Activated CD8-positive, alpha-beta T cell treated with anti-CD3 and anti-CD28 coated beads for 36 hours (primary cell): ENCODE data around the gene SRXN1. TPM values are rescaled to one million over a fixed set of nuclear protein-coding genes. Genes with fewer than 3 reads are reported as not detected.

ENCODE experiments used
- ATAC-seq: fragments of 200-7000 bp; cut with Tn5 transposase; one replicate; pipeline ENCODE4 v1.10.0; 2021; ENCODE audit warnings: mild to moderate bottlenecking, moderate library complexity
- CTCF ChIA-PET: fragments of 350-600 bp; sonication (Branson Sonifier 250); formaldehyde crosslinking; loops from one replicate; lab custom pipeline; 2021; ENCODE audit warnings: antibody characterized with exemption; lab: Charles Lee
- POLR2A ChIA-PET: fragments of 350-600 bp; sonication (Branson Sonifier 250); formaldehyde crosslinking; loops from one replicate; lab custom pipeline; 2021; ENCODE audit warnings: antibody characterized with exemption; lab: Charles Lee
- DNase-seq: peaks from one replicate; pipeline ENCODE4 v3.0.0-alpha.2; 2020
- H3K27ac Mint-ChIP-seq: one replicate; pipeline ENCODE4 v1.8.0; 2021; ENCODE audit warnings: mild to moderate bottlenecking, mixed read lengths
- H3K27me3 Mint-ChIP-seq: one replicate; pipeline ENCODE4 v1.8.0; 2021; ENCODE audit warnings: mixed read lengths
- H3K36me3 Mint-ChIP-seq: one replicate; pipeline ENCODE4 v1.8.0; 2021; ENCODE audit warnings: low read depth, mixed read lengths
- H3K4me1 Mint-ChIP-seq: one replicate; pipeline ENCODE4 v1.8.0; 2021; ENCODE audit warnings: low read depth, mixed read lengths
- H3K4me3 Mint-ChIP-seq: one replicate; pipeline ENCODE4 v1.8.0; 2021; ENCODE audit warnings: mild to moderate bottlenecking, moderate library complexity, mixed read lengths
- H3K9me3 Mint-ChIP-seq: one replicate; pipeline ENCODE4 v1.8.0; 2021; ENCODE audit warnings: mixed read lengths
- intact Hi-C: fragments of 100-400 bp; cut with micrococcal nuclease; formaldehyde crosslinking; loops from one replicate; pipeline ENCODE4 v1.10.0; 2022
- total RNA-seq, 2 experiments: library from RNA; stranded (reverse); gene quantifications; one replicate each; pipeline ENCODE4 v1.2.3, GENCODE V29; 2021
- TF ChIP-seq, protein P1 (sequence below): fragments of 200-600 bp; IDR thresholded peaks from one replicate; pipeline ENCODE4 v1.8.0; 2022; ENCODE audit warnings: antibody characterized with exemption, mild to moderate bottlenecking

The SRXN1 gene
- total RNA-seq, 2 experiments from 2014 or later, result 9.4 to 9.8 TPM

DNA sequence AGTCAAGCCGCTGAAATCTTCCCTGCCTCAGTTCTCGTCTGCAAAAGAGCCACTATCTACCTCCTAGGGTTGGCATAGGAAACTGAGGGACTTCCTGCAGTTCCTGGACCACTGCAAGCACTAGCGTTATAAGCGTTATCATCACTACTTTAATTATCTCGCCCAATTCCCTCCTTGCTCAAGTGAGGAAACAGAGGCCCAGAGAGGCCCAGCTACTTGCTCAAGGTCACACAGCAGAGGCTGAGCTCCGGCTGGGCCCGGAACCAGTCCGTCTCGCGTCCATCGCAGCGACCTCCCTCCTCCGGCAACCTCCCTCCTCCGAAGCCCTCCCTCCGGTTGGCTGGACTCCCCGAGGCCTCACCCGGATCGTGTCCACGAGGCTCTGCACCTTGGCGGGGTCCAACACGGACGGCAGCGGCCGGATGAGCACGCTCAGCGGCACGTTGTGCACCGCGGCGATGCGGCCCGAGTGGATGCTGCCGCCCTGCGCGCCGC, 338 bp downstream of the SRXN1 start:
- H3K36me3 Mint-ChIP-seq, result peaks cover 18% of the 10 kb centered on the region
- no peaks in the 10 kb centered on the region for H3K9me3 Mint-ChIP-seq
- TF ChIP-seq, protein P1, sequence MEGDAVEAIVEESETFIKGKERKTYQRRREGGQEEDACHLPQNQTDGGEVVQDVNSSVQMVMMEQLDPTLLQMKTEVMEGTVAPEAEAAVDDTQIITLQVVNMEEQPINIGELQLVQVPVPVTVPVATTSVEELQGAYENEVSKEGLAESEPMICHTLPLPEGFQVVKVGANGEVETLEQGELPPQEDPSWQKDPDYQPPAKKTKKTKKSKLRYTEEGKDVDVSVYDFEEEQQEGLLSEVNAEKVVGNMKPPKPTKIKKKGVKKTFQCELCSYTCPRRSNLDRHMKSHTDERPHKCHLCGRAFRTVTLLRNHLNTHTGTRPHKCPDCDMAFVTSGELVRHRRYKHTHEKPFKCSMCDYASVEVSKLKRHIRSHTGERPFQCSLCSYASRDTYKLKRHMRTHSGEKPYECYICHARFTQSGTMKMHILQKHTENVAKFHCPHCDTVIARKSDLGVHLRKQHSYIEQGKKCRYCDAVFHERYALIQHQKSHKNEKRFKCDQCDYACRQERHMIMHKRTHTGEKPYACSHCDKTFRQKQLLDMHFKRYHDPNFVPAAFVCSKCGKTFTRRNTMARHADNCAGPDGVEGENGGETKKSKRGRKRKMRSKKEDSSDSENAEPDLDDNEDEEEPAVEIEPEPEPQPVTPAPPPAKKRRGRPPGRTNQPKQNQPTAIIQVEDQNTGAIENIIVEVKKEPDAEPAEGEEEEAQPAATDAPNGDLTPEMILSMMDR, result no peak
- intact Hi-C loops, result no loop called here
- peak; percentile 32 for DNase-seq
- no peak for ATAC-seq
- peaks cover 18% of the 10 kb centered on the region for H3K4me1 Mint-ChIP-seq
- H3K27ac Mint-ChIP-seq, result peak overlapping the region; percentile 79
- peaks cover 7% of the 10 kb centered on the region for H3K27me3 Mint-ChIP-seq
- peak overlapping the region; percentile 77 for H3K4me3 Mint-ChIP-seq
- CTCF ChIA-PET, result interaction anchor here (0.5 to 1.3 kb wide), 3 partner anchors 15 to 259 kb away, joined by 3 to 4 read pairs (median 3); no protein-coding TSS in a partner anchor
- POLR2A ChIA-PET, result interaction anchor here (1.2 kb wide), 1 partner anchor 110 kb away, joined by 4 read pairs; no protein-coding TSS in a partner anchor

DNA sequence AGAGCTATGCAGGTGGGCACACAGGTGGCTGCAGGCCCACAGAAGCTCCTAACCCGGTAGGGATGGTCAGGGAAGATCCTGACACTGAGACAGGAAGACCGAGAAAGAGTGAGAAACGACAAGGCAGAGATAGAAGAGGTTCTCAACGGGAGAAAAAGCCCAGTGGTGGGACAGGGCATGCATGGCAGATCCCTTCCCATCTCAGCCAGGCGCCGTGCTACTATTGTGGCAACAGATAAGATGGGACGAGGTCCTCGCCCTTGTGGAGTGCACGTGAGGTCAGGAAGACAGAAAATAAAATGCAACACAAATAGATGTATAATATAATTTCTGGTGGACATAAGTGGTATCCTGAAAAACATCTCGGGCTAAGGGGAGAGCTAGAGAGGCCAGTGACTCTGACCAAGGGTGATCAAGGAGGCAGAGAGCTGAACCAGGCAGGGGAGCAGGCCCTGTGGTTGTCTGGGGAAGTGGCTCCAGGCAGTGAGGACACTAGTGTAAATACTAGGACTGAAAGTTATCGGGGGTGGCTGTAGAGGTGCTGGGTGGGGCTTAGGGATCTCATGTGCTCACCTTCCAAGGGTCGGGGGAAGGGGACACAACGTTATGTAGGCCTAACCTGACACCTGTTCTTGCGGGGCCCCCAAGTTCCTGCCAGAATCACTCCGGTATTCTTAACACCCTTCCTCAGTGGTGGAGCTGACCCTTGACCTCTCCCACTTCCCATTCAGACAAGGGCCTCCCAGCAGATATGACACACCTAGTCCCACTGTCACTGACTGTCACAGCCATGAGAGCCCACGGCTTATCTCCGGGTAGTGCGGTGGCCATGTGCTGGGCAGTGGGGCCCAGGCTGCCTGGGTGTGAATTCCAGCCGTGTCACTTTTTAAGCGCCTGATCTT, 1.0 kb downstream of the SRXN1 start:
- peaks cover 18% of the 10 kb centered on the region for H3K4me1 Mint-ChIP-seq
- ATAC-seq, result no peak
- TF ChIP-seq, protein P1, result no peak
- intact Hi-C loops, result no loop called here
- POLR2A ChIA-PET, result interaction anchor here (0.6 to 1.2 kb wide), 3 partner anchors 109 to 326 kb away, joined by 3 to 5 read pairs (median 4); no protein-coding TSS in a partner anchor
- H3K4me3 Mint-ChIP-seq, result peak overlapping the region; percentile 77
- DNase-seq, result peak; percentile 27
- peak overlapping the region; percentile 79 for H3K27ac Mint-ChIP-seq
- peaks cover 23% of the 10 kb centered on the region for H3K36me3 Mint-ChIP-seq
- no peaks in the 10 kb centered on the region for H3K9me3 Mint-ChIP-seq
- CTCF ChIA-PET, result interaction anchor here (0.5 to 2.4 kb wide), 4 partner anchors 14 to 258 kb away, joined by 3 to 8 read pairs (median 4); no protein-coding TSS in a partner anchor
- H3K27me3 Mint-ChIP-seq, result peaks cover 7% of the 10 kb centered on the region

DNA sequence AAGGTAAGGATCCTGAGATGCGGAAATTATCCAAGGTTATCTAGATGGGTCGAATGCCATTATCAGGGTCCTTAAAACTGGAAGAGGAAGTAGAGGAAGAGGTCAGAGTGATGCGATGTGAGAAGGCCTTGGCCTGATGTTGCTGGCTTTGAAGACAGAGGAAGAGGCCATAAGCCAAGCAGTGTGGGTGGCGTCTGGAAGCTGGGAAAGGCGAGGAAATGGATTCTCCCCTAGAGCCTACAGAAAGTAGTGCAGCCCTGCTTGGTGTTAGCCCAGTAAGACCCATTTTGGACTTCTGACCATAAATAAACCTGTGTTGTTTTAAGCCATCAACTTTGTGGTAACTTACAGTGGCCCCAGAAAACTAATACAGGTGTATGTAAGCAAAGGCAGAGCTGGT, 2.0 kb downstream of the SRXN1 start:
- POLR2A ChIA-PET, result interaction anchor here (1.0 kb wide), 1 partner anchor 114 kb away, joined by 5 read pairs; no protein-coding TSS in a partner anchor
- H3K27me3 Mint-ChIP-seq, result peaks cover 5% of the 10 kb centered on the region
- ATAC-seq (no peak), DNase-seq (no peak)
- no peak overlapping the region for H3K27ac Mint-ChIP-seq
- intact Hi-C loops, result no loop called here
- peak overlapping the region; percentile 77 for H3K4me3 Mint-ChIP-seq
- H3K36me3 Mint-ChIP-seq, result peaks cover 23% of the 10 kb centered on the region
- no peaks in the 10 kb centered on the region for H3K9me3 Mint-ChIP-seq
- CTCF ChIA-PET, result interaction anchor here (2.4 kb wide), 1 partner anchor 17 kb away, joined by 8 read pairs; no protein-coding TSS in a partner anchor
- TF ChIP-seq, protein P1, result no peak
- H3K4me1 Mint-ChIP-seq, result peaks cover 18% of the 10 kb centered on the region

DNA sequence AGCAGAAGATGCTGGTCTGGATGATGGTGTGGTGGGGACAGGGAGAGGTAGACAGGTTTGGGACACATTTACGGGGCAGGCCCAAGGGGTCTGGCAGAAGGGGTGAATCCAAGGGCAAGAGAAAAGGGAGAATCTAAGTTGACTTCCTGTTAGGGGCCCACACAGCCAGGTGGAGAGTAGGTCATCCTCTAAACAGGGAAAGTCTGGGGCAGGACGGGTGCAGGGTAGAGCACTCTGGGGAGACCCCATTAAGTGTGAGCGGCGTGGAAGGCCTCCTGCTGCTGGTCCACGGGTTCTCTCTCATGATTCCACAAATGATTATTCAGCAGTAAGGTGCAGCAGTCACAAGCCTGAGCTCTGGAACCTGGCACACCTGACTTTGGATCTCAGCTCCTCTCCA, 2.7 kb downstream of the SRXN1 start:
- peaks cover 23% of the 10 kb centered on the region for H3K36me3 Mint-ChIP-seq

More for the DNA sequence above, 2.7 kb downstream of the SRXN1 start:
- ChIA-PET CTCF (interaction anchor here (2.4 kb wide), 1 partner anchor 17 kb away, joined by 8 read pairs; no protein-coding TSS in a partner anchor), POLR2A (no interaction called here)
- H3K9me3 Mint-ChIP-seq, result no peaks in the 10 kb centered on the region
- DNase-seq (no peak), ATAC-seq (no peak)
- TF ChIP-seq, protein P1, result no peak
- H3K4me3 Mint-ChIP-seq, result no peak overlapping the region
- intact Hi-C loops, result no loop called here
- peaks cover 22% of the 10 kb centered on the region for H3K4me1 Mint-ChIP-seq
- peaks cover 5% of the 10 kb centered on the region for H3K27me3 Mint-ChIP-seq
- no peak overlapping the region for H3K27ac Mint-ChIP-seq
